Activated CD4-positive, alpha-beta T cell treated with anti-CD3 and anti-CD28 coated beads for 24 hours (primary cell): ENCODE measurements around the gene FBXL19.
A peak's percentile ranks its signal among the peaks of the same experiment; 100 is the strongest.

Source experiments
- DNase-seq, 2 donors: peaks; one replicate each; pipeline ENCODE4 v3.0.0-alpha.2; 2020; ENCODE audit warnings: low read depth in 2 of 2

Gene FBXL19

GRCh38 chr16:30986129-30986991 lies 63.0 kb downstream of the FBXL19 start:
- DNase-seq = no peak

- no peak for DNase-seq
Measured at GRCh38 chr16:30987581-30988190, 64.3 kb downstream of the FBXL19 start.

GRCh38 chr16:30989469-30990047 lies 66.2 kb downstream of the FBXL19 start:
- DNase-seq = no peak

- DNase-seq = no peak
Measured at GRCh38 chr16:30990105-30990504, 66.7 kb downstream of the FBXL19 start.

DNA sequence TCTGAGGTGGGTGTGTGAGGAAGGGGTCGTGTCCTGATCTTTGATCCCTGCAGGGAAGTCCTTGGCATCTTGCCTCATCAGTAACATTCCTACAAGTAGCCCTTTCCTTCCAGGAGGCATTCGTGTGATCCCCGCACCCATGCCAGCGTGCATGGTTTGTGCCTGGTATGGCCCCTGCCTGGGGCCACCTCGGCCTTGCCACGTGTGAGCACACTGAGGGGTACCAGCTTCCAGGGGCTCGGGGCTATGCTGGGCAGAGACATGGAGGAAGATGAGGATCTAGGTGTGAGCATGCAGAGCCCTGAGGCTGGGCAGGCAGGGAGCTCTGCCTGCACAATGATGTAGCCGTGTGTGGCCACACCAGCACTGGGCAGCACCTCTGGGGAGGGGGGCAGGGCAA lies 67.7 kb downstream of the FBXL19 start:
- DNase-seq = no peak

DNA sequence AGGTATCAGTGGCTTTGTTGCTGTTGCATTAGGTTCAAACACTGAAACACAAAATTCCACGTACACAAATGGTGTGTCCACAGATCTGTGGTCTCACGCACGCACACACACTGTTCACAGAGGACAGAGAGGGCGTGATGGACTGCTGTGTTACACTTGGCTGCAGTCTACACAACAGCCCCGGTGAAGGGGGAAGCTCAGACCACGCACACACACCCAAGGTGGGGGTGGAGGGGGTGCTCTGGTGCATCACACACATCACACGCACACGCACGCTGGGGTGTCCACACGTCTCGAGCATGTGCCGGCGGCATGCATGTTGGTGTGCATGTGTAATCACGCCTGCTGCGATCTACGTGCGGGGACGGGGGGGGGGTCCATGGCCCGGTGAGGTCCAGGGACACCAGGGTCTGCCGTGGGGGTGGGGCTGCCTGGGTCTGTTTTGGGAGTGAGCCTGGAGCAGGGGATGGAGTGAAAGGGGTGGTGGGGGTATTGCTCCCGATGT lies 69.0 kb downstream of the FBXL19 start:
- DNase-seq = no peak

- no peak for DNase-seq
Measured at GRCh38 chr16:30992931-30993816, 69.8 kb downstream of the FBXL19 start.

DNA sequence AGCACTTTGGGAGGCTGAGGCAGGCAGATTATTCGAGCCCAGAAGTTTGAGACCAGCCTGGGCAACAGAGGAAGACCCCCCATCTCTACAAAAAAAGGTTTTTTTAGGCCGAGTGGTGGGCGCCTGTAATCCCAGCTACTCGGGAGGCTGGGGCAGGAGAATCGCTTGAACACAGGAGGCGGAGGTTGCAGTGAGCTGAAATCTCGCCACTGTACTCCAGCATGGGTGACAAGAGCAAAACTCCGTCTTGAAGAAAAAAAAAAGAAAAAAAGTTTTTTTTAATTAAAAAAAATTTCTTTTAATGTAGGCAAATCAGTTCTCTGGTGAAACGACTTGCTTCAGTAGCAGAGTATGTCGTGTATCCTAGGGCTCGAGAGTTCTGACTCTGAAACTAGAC lies 72.6 kb downstream of the FBXL19 start:
- no peak for DNase-seq

GRCh38 chr16:30996324-30996984 lies 73.1 kb downstream of the FBXL19 start:
- DNase-seq = no peak

GRCh38 chr16:30996985-30997724 lies 73.8 kb downstream of the FBXL19 start:
- peak; percentile 80 to 83 for DNase-seq

DNA sequence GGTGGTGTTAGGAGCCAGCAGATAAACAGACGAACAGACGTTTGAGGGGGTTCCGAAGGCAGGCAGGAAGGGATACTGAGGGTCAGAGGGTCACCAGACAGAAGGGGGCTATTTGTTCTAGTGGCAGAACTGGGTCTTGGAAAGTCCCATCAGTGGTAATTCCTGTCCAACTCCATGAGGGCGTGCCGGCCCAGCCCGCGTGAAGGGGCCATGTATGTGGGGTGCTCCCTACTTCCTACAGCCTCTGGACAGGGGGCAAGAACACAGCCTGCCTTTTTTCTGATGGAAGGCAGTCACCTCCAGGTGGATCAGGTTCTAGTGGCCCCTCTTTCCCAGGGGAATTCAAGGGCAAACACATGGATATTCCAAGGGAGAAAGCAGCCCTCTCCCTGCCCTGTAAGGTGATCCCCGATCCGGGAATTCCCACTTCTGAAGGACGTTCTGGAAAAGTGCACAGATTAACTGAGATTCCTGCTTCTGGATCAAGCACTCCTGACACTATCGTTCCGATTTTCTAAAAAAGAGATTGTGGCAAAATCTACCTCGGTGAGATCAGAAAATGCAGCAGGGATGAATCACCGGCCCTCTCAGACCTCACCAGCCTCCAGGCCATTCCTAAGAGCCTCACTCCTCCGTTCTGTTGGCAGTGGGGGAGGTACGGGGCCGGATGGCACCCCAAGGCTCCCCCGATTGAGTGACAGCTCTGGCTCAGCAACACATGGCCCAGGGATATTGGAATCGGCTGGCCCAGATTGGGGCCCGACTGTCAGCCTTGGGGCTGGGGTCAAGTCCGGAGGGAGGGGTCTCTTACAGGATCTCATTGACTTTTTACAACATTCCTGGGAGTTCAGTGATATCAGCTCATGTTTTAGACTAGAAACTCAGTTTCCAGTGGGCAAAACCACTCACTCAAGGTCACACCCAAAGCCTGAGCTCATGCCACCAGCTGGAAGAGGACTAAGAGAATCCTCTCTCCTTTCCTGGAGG lies 74.6 kb downstream of the FBXL19 start:
- no peak for DNase-seq
